Measurements from ENCODE around the gene ICA1L. TPM values are rescaled to one million over a fixed set of nuclear protein-coding genes. Genes with fewer than 3 reads are reported as not detected.

Gene ICA1L
- total and polyA plus RNA-seq, 2 experiments from 2014 or later = 3.8 to 5.4 TPM

GRCh38 chr2:202763916-202764315 lies 107.7 kb downstream of the ICA1L start:
- Histone ChIP-seq H3K9me2 (ENCODE audit: insufficient read depth) (no peaks in the 10 kb centered on the region), H3F3A (ENCODE audit: insufficient read depth) (no peaks in the 10 kb centered on the region), H3K27ac (no peak overlapping the region), H3K9me3 (ENCODE audit: low read depth) (no peaks in the 10 kb centered on the region), H3K4me2 (ENCODE audit: unreplicated experiment) (no peak overlapping the region), H2AFZ (no peak overlapping the region), H3K79me2 (ENCODE audit: insufficient read depth) (no peaks in the 10 kb centered on the region), H3K36me3 (ENCODE audit: low read depth) (no peaks in the 10 kb centered on the region), H3K4me1 (ENCODE audit: insufficient read depth) (no peaks in the 10 kb centered on the region), H4K20me1 (ENCODE audit: insufficient read depth) (no peaks in the 10 kb centered on the region), H3K27me3 (replicated peaks; ENCODE audit: insufficient read depth) (no peaks in the 10 kb centered on the region), H3K4me3 (no peak overlapping the region), H3K9ac (no peak overlapping the region)
- no peak for TF ChIP-seq EZH2 (IDR thresholded peaks at IDR 0.05; ENCODE audit: insufficient read depth, poor library complexity, severe bottlenecking)
- no peak for TF ChIP-seq EZH2phosphoT487 (IDR thresholded peaks at IDR 0.05; ENCODE audit: insufficient read depth, low read depth)
- DNase-seq = no peak
- WGBS, 2 experiments (ENCODE audit: low coverage in 1 of 2, low lambda C conversion rate in 2 of 2, missing lambda C conversion rate in 2 of 2) = 94 to 100% methylated on average over 1 of the region's 1 CpG
- in situ Hi-C loops (cut with MboI) = no loop called here

GRCh38 chr2:202762556-202762955 lies 109.0 kb downstream of the ICA1L start:
- Histone ChIP-seq H3K4me2 (ENCODE audit: unreplicated experiment) (no peak overlapping the region), H3F3A (ENCODE audit: insufficient read depth) (no peaks in the 10 kb centered on the region), H3K4me3 (no peak overlapping the region), H2AFZ (no peak overlapping the region), H3K27ac (no peak overlapping the region), H4K20me1 (ENCODE audit: insufficient read depth) (no peaks in the 10 kb centered on the region), H3K9me3 (ENCODE audit: low read depth) (no peaks in the 10 kb centered on the region), H3K9ac (no peak overlapping the region), H3K36me3 (ENCODE audit: low read depth) (no peaks in the 10 kb centered on the region), H3K9me2 (ENCODE audit: insufficient read depth) (no peaks in the 10 kb centered on the region), H3K79me2 (ENCODE audit: insufficient read depth) (no peaks in the 10 kb centered on the region), H3K27me3 (replicated peaks; ENCODE audit: insufficient read depth) (no peaks in the 10 kb centered on the region), H3K4me1 (ENCODE audit: insufficient read depth) (no peaks in the 10 kb centered on the region)
- DNase-seq = no peak
- WGBS, 2 experiments (ENCODE audit: low coverage in 1 of 2, low lambda C conversion rate in 2 of 2, missing lambda C conversion rate in 2 of 2) = 70 to 83% methylated on average over 4 of the region's 4 CpGs
- TF ChIP-seq EZH2 (IDR thresholded peaks at IDR 0.05; ENCODE audit: insufficient read depth, poor library complexity, severe bottlenecking) = no peak
- in situ Hi-C loops (cut with MboI) = no loop called here

GRCh38 chr2:202760848-202761247 lies 110.7 kb downstream of the ICA1L start:
- TF ChIP-seq EZH2 (IDR thresholded peaks at IDR 0.05; ENCODE audit: insufficient read depth, poor library complexity, severe bottlenecking) (no peak), EZH2phosphoT487 (IDR thresholded peaks at IDR 0.05; ENCODE audit: insufficient read depth, low read depth) (no peak)
- 71 to 81% methylated on average over 2 of the region's 2 CpGs for WGBS, 2 experiments (ENCODE audit: low coverage in 1 of 2, low lambda C conversion rate in 2 of 2, missing lambda C conversion rate in 2 of 2)
- in situ Hi-C loops (cut with MboI) = no loop called here

GRCh38 chr2:202758604-202759003 lies 113.0 kb downstream of the ICA1L start:
- in situ Hi-C loops (cut with MboI) = no loop called here

More at GRCh38 chr2:202760848-202761247, 110.7 kb downstream of the ICA1L start:
- H3K4me1 ChIP-seq (ENCODE audit: insufficient read depth) = no peaks in the 10 kb centered on the region
- no peaks in the 10 kb centered on the region for H3K79me2 ChIP-seq (ENCODE audit: insufficient read depth)
- no peak overlapping the region for H2AFZ ChIP-seq
- H3K9ac ChIP-seq = no peak overlapping the region
- no peak overlapping the region for H3K4me2 ChIP-seq (ENCODE audit: unreplicated experiment)
- no peaks in the 10 kb centered on the region for H3K9me3 ChIP-seq (ENCODE audit: low read depth)
- no peak overlapping the region for H3K27ac ChIP-seq
- no peaks in the 10 kb centered on the region for H3K27me3 ChIP-seq (replicated peaks; ENCODE audit: insufficient read depth)
- H3K4me3 ChIP-seq = no peak overlapping the region
- no peaks in the 10 kb centered on the region for H3K9me2 ChIP-seq (ENCODE audit: insufficient read depth)
- H4K20me1 ChIP-seq (ENCODE audit: insufficient read depth) = no peaks in the 10 kb centered on the region
- H3K36me3 ChIP-seq (ENCODE audit: low read depth) = no peaks in the 10 kb centered on the region
- DNase-seq = no peak
- H3F3A ChIP-seq (ENCODE audit: insufficient read depth) = no peaks in the 10 kb centered on the region

GRCh38 chr2:202758128-202758527 lies 113.4 kb downstream of the ICA1L start:
- H3K36me3 ChIP-seq (ENCODE audit: low read depth) = no peaks in the 10 kb centered on the region
- TF ChIP-seq EZH2 (IDR thresholded peaks at IDR 0.05; ENCODE audit: insufficient read depth, poor library complexity, severe bottlenecking) (no peak), EZH2phosphoT487 (IDR thresholded peaks at IDR 0.05; ENCODE audit: insufficient read depth, low read depth) (no peak)
- no peak for DNase-seq
- H3K27me3 ChIP-seq (replicated peaks; ENCODE audit: insufficient read depth) = no peaks in the 10 kb centered on the region
- H3K9ac ChIP-seq = no peak overlapping the region
- H2AFZ ChIP-seq = no peak overlapping the region
- H3K9me3 ChIP-seq (ENCODE audit: low read depth) = no peaks in the 10 kb centered on the region
- H3F3A ChIP-seq (ENCODE audit: insufficient read depth) = no peaks in the 10 kb centered on the region
- H3K27ac ChIP-seq = no peak overlapping the region
- H3K9me2 ChIP-seq (ENCODE audit: insufficient read depth) = no peaks in the 10 kb centered on the region
- no peak overlapping the region for H3K4me2 ChIP-seq (ENCODE audit: unreplicated experiment)
- WGBS, 2 experiments (ENCODE audit: low coverage in 1 of 2, low lambda C conversion rate in 2 of 2, missing lambda C conversion rate in 2 of 2) = 78% methylated on average over 4 of the region's 4 CpGs
- no peaks in the 10 kb centered on the region for H3K4me1 ChIP-seq (ENCODE audit: insufficient read depth)
- H4K20me1 ChIP-seq (ENCODE audit: insufficient read depth) = no peaks in the 10 kb centered on the region
- in situ Hi-C loops (cut with MboI) = no loop called here
- no peaks in the 10 kb centered on the region for H3K79me2 ChIP-seq (ENCODE audit: insufficient read depth)
- H3K4me3 ChIP-seq = no peak overlapping the region

More at GRCh38 chr2:202758604-202759003, 113.0 kb downstream of the ICA1L start:
- Histone ChIP-seq H3K27ac (no peak overlapping the region), H3K27me3 (replicated peaks; ENCODE audit: insufficient read depth) (no peaks in the 10 kb centered on the region), H3K4me3 (no peak overlapping the region), H4K20me1 (ENCODE audit: insufficient read depth) (no peaks in the 10 kb centered on the region), H3K36me3 (ENCODE audit: low read depth) (no peaks in the 10 kb centered on the region), H3K4me1 (ENCODE audit: insufficient read depth) (no peaks in the 10 kb centered on the region), H3K9me2 (ENCODE audit: insufficient read depth) (no peaks in the 10 kb centered on the region), H2AFZ (no peak overlapping the region), H3F3A (ENCODE audit: insufficient read depth) (no peaks in the 10 kb centered on the region), H3K4me2 (ENCODE audit: unreplicated experiment) (no peak overlapping the region), H3K9ac (no peak overlapping the region), H3K9me3 (ENCODE audit: low read depth) (no peaks in the 10 kb centered on the region), H3K79me2 (ENCODE audit: insufficient read depth) (no peaks in the 10 kb centered on the region)
- 98 to 100% methylated on average over 2 of the region's 2 CpGs for WGBS, 2 experiments (ENCODE audit: low coverage in 1 of 2, low lambda C conversion rate in 2 of 2, missing lambda C conversion rate in 2 of 2)
- no peak for DNase-seq
- no peak for TF ChIP-seq EZH2 (IDR thresholded peaks at IDR 0.05; ENCODE audit: insufficient read depth, poor library complexity, severe bottlenecking)
- no peak for TF ChIP-seq EZH2phosphoT487 (IDR thresholded peaks at IDR 0.05; ENCODE audit: insufficient read depth, low read depth)
